GM19099 (cell line): ENCODE data around the gene MEIS1.

Experiments used
- POLR2A ChIP-seq: IDR thresholded peaks from 3 replicates; pipeline ENCODE4 v1.6.1; 2011; ENCODE audit warnings: low read depth; ENCODE audit not compliant: insufficient read length; ENCODE audit errors: extremely low read depth

Gene MEIS1

DNA sequence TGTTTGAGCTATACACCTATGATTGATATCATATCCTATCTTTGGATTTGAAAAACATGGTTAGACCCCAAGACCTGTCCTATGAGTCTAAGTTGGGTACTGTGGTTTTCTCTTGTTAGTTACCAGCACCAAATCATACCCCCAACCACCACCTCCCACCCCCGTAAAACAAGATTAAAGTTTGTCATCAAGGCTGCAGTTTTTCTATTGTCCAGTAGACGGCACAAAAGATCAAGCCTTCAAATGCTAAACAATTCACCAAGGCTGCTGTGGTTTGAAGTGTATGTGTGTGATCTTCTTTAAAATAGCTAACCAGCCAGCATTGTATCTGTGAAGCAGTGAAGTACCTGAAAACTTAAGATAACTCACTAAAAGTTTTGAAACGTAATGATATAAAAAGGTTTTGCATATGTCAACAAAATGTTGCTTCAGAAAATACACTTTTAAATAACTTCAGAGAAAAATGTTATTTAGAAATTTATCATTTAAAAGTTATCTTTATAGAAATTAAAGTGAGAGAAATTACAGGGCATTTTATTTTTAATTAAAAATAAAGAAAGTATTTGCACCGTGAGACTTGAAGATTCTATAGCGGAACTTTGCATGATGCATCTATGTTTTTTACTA lies 5.8 kb upstream of the MEIS1 start:
- no peak for TF ChIP-seq POLR2A

- TF ChIP-seq POLR2A, result no peak
Observed at GRCh38 chr2:66429693-66430504, 5.0 kb upstream of the MEIS1 start.

- TF ChIP-seq POLR2A, result no peak
Observed at GRCh38 chr2:66430505-66431273, 4.2 kb upstream of the MEIS1 start.

DNA sequence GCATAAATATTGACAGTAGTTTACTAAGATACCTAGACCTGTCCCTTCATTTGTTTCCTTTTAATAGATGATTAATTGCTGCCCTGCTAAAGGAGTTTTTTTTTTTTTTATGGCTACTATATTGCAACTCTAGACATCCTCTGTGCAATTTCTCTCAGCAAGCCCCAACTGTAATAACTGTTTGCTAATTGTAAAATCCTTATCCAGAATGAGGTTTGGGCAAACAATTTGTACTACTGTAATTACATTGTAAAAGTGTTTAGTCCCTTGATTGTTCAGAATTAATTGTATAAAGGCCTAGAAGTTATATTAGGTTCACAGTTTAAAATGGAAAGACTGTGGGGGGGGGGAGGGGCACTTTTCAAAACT lies 3.7 kb upstream of the MEIS1 start:
- TF ChIP-seq POLR2A, result no peak

- no peak for TF ChIP-seq POLR2A
Observed at GRCh38 chr2:66431846-66432587, 2.9 kb upstream of the MEIS1 start.

GRCh38 chr2:66432801-66433694 lies 1.9 kb upstream of the MEIS1 start:
- TF ChIP-seq POLR2A, result no peak

GRCh38 chr2:66433695-66433944 lies 1.3 kb upstream of the MEIS1 start:
- TF ChIP-seq POLR2A, result no peak

DNA sequence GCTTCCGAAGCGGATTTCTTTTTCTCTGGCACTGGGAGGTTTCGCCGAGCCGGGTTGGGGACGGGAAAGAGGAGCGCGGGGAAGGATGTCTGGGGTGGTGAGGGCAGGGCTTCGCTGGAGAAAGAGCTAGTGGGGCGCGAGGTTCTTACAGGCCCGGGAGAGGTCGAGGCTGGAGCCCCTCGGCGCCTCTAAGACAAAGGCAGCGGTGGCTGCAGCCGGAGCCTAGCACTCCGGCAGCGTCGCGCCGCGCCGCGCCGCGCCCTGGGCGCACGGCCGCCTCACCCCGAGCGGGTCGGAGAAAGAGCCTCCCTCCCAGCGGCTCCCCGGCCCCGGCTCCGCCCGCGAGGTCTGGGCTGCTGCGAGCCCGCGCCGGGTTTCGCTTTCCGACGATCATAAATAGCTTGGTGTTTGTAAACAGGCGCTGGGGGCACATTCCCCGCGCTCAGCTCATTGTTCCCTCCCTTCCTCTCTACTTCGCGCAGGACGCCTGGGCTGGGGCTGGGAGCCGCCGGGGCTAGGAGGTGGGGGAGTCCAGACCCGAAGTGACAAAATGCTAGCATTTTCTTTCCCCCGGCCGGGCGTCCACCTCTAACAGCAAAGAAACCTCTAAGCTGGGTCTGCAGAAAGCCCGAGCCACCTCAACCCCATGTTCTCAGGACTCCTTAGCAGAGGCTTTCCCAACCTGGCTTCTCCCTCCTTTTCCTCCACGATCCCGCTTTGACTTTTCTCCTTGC lies 813 bp upstream of the MEIS1 start:
- no peak for TF ChIP-seq POLR2A

DNA sequence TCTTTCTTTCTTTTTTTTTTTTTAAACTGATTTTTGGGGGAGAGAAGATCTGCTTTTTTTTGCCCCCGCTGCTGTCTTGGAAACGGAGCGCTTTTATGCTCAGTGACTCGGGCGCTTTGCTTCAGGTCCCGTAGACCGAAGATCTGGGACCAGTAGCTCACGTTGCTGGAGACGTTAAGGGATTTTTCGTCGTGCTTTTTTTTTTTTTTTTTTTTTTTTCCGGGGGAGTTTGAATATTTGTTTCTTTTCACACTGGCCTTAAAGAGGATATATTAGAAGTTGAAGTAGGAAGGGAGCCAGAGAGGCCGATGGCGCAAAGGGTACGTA lies 587 bp downstream of the MEIS1 start:
- no peak for TF ChIP-seq POLR2A

DNA sequence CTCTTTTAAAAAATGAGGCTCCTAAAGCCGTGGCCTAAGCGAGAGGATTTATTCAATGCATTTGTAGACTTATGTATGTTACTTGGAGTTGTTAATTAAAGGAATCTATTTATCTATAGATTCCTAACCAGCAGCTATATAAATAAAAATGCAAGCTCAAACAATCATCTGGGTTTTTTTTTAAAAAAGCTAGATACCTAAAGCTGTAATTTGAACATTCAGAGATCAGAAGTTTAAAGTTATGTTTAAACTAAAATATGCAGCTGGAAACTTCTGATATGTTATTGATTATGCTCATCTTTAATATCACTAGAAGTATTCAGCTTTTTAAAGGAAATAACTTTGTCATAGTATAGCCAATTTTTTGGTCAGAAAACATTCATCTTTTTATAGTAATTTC lies 1.0 kb downstream of the MEIS1 start:
- no peak for TF ChIP-seq POLR2A

- TF ChIP-seq POLR2A, result no peak
Observed at GRCh38 chr2:66436581-66437001, 1.7 kb downstream of the MEIS1 start.

GRCh38 chr2:66437109-66437690 lies 2.3 kb downstream of the MEIS1 start:
- TF ChIP-seq POLR2A, result no peak

- TF ChIP-seq POLR2A, result no peak
Observed at GRCh38 chr2:66437691-66438497, 3.0 kb downstream of the MEIS1 start.

DNA sequence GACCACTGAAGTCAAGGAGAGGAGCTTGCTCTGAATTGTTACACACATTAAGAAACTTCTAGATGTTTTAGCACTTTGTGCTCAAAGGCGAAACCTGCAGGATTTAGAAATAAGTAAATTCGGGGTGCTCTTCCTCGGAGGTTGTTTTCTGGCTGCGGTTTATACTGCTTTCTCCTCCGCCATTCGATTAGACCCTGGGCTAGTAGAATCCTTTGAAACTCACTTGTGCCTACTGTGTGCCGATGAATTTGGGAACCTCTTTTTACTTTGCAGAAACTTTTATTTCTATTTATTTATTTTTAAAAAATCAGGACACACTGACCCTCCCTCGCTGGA lies 3.5 kb downstream of the MEIS1 start:
- no peak for TF ChIP-seq POLR2A
